ENCODE results near the gene MKNK1. TPM values are rescaled to one million over a fixed set of nuclear protein-coding genes. Genes with fewer than 3 reads are reported as not detected.

Gene MKNK1
- total RNA-seq, 1 experiment from 2014 or later: 103 TPM

DNA sequence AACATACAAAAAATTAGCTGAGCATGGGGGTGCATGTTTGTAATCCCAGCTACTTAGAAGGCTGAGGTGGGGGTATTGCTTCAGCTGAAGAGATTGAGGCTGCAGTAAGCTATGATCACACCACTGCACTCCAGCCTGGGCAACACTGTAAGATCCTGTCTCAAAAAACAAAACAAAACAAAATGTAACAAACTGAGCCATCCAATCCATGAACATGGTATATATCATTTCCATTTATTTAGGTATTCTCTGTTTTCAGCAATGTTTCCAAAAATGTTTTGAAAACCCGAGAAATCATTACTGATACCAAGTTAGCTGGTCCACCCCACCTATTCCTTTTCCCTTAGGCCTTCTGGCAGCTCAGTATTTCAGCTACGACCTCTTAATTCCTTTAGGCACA is 45.7 kb upstream of the MKNK1 start:
- H3K79me2 ChIP-seq (ENCODE audit: low read depth): no peaks in the 10 kb centered on the region
- H3K27ac ChIP-seq: no peak overlapping the region
- POLR2A ChIA-PET (ENCODE audit: unreplicated experiment): no interaction called here
- H3K9me2 ChIP-seq (ENCODE audit: insufficient read depth): no peaks in the 10 kb centered on the region
- no TSS peak for BruUV-seq (replicated peaks)
- DNase-seq: no peak
- H4K20me1 ChIP-seq (ENCODE audit: insufficient read depth): no peaks in the 10 kb centered on the region
- no peak overlapping the region for H2AFZ ChIP-seq
- CTCF ChIA-PET: no interaction called here
- no peaks in the 10 kb centered on the region for H3K9me3 ChIP-seq (ENCODE audit: insufficient read depth, low read depth)
- no peak overlapping the region for H3K4me3 ChIP-seq
- no peaks in the 10 kb centered on the region for H3K27me3 ChIP-seq (ENCODE audit: insufficient read depth, low read depth)
- peaks cover 2% of the 10 kb centered on the region; the same call in 1 of the 2 replicates for H3K36me3 ChIP-seq (ENCODE audit: low read depth)
- TF ChIP-seq EZH2 (IDR thresholded peaks at IDR 0.05; ENCODE audit: low read depth): no peak
- 0 out of 2 replicates have a peak, but pooled peaks cover 11% of the 10 kb centered on the region for H3F3A ChIP-seq (ENCODE audit: insufficient read depth, low read depth)
- no peak overlapping the region for H3K4me2 ChIP-seq
- intact Hi-C loops (cut with micrococcal nuclease; ENCODE audit: unreplicated experiment): no loop called here
- 0 out of 2 replicates have a peak, but pooled peaks cover 4% of the 10 kb centered on the region for H3K4me1 ChIP-seq (replicated peaks; ENCODE audit: insufficient read depth)

DNA sequence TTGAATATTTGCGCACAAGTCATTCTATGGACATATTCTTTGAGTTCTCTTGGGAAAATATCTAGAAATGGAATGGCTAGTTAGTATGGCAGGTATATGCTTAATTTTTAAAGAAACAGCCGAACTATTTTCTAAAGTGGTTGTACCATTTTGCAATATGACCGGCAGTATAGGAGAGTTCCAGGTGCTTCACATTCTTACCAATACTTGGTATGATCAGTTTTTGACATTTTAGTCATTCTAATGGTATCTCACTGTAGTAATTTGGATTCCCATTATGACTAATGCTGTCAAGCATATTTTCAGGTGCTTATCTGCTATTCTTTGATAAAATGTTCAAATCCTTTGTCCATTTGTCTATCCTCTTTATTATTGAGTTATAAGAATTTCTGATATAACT is 43.5 kb upstream of the MKNK1 start:
- Histone ChIP-seq H3K27me3 (ENCODE audit: insufficient read depth, low read depth) (no peaks in the 10 kb centered on the region), H3K4me2 (no peak overlapping the region), H2AFZ (no peak overlapping the region), H3K4me1 (replicated peaks; ENCODE audit: insufficient read depth) (peaks cover 19% of the 10 kb centered on the region), H3K4me3 (no peak overlapping the region), H3K27ac (no peak overlapping the region), H3K36me3 (ENCODE audit: low read depth) (no peaks in the 10 kb centered on the region), H3F3A (ENCODE audit: insufficient read depth, low read depth) (peaks cover 20% of the 10 kb centered on the region), H3K9me3 (ENCODE audit: insufficient read depth, low read depth) (no peaks in the 10 kb centered on the region), H4K20me1 (ENCODE audit: insufficient read depth) (no peaks in the 10 kb centered on the region), H3K9me2 (ENCODE audit: insufficient read depth) (no peaks in the 10 kb centered on the region), H3K79me2 (ENCODE audit: low read depth) (no peaks in the 10 kb centered on the region)
- no TSS peak for BruUV-seq (replicated peaks)
- ChIA-PET POLR2A (ENCODE audit: unreplicated experiment) (no interaction called here), CTCF (interaction anchor here (0.6 kb wide), 1 partner anchor 24 kb away, joined by 4 read pairs; no protein-coding TSS in a partner anchor)
- DNase-seq: no peak
- TF ChIP-seq, protein P1, sequence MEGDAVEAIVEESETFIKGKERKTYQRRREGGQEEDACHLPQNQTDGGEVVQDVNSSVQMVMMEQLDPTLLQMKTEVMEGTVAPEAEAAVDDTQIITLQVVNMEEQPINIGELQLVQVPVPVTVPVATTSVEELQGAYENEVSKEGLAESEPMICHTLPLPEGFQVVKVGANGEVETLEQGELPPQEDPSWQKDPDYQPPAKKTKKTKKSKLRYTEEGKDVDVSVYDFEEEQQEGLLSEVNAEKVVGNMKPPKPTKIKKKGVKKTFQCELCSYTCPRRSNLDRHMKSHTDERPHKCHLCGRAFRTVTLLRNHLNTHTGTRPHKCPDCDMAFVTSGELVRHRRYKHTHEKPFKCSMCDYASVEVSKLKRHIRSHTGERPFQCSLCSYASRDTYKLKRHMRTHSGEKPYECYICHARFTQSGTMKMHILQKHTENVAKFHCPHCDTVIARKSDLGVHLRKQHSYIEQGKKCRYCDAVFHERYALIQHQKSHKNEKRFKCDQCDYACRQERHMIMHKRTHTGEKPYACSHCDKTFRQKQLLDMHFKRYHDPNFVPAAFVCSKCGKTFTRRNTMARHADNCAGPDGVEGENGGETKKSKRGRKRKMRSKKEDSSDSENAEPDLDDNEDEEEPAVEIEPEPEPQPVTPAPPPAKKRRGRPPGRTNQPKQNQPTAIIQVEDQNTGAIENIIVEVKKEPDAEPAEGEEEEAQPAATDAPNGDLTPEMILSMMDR (conservative IDR thresholded peaks at IDR 0.05): no peak
- intact Hi-C loops (cut with micrococcal nuclease; ENCODE audit: unreplicated experiment): no loop called here

DNA sequence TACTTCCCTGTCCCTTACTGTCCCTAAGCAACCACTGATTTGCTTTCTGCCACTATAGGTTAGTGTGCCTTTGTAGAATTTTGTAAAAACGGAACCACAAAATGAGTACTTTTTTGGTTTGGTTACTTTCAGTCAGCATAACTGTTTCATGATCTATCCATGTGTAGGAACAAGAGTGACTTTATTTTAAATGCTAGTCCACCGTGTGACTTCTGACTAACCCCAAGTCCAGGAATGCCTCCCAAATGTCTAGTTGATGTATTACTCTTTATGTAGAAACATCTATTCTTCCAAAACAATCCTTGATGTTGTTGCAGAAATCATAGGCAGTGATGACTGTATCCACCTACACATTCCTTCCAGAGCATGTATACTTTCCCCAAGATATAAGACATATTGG is 42.8 kb upstream of the MKNK1 start:
- H3K9me2 ChIP-seq (ENCODE audit: insufficient read depth): no peaks in the 10 kb centered on the region
- TF ChIP-seq, protein P1 (conservative IDR thresholded peaks at IDR 0.05): no peak
- no peak for TF ChIP-seq EZH2 (IDR thresholded peaks at IDR 0.05; ENCODE audit: low read depth)
- BruUV-seq (replicated peaks): no TSS peak
- no peaks in the 10 kb centered on the region for H3K79me2 ChIP-seq (ENCODE audit: low read depth)
- DNase-seq: no peak
- no peaks in the 10 kb centered on the region for H3K9me3 ChIP-seq (ENCODE audit: insufficient read depth, low read depth)
- no peak overlapping the region for H3K27ac ChIP-seq
- CTCF ChIA-PET: no interaction called here
- intact Hi-C loops (cut with micrococcal nuclease; ENCODE audit: unreplicated experiment): no loop called here
- H3K27me3 ChIP-seq (ENCODE audit: insufficient read depth, low read depth): no peaks in the 10 kb centered on the region
- peaks cover 17% of the 10 kb centered on the region for H3F3A ChIP-seq (ENCODE audit: insufficient read depth, low read depth)
- H3K4me3 ChIP-seq: no peak overlapping the region
- peaks cover 23% of the 10 kb centered on the region for H3K4me1 ChIP-seq (replicated peaks; ENCODE audit: insufficient read depth)
- H3K36me3 ChIP-seq (ENCODE audit: low read depth): peaks cover 3% of the 10 kb centered on the region; the same call in 1 of the 2 replicates
- H3K4me2 ChIP-seq: no peak overlapping the region
- no peaks in the 10 kb centered on the region for H4K20me1 ChIP-seq (ENCODE audit: insufficient read depth)
- H2AFZ ChIP-seq: no peak overlapping the region
- POLR2A ChIA-PET (ENCODE audit: unreplicated experiment): no interaction called here

DNA sequence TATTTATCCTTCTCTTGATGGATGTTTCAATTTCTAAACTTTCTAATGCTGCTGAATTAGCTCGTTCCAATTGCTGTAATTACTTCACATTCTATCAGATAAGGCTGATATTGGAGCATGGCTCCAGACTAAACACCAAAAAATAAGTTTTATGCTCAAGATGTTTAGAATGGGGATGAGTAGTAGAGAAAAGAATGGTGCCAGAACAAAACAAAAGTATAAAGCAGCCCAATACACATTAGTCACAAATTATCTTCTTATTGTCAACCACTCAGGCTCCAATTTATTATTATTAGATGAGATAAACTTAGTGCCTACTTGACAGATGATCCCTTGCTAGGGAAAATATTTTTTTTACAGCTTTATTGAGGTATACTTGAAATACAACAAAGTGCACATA is 42.3 kb upstream of the MKNK1 start:
- intact Hi-C loops (cut with micrococcal nuclease; ENCODE audit: unreplicated experiment): no loop called here
- H3K4me1 ChIP-seq (replicated peaks; ENCODE audit: insufficient read depth): peaks cover 23% of the 10 kb centered on the region
- no peak overlapping the region for H3K4me2 ChIP-seq
- no peaks in the 10 kb centered on the region for H3K9me3 ChIP-seq (ENCODE audit: insufficient read depth, low read depth)
- H3K4me3 ChIP-seq: no peak overlapping the region
- no TSS peak for BruUV-seq (replicated peaks)
- H2AFZ ChIP-seq: no peak overlapping the region
- ChIA-PET POLR2A (ENCODE audit: unreplicated experiment) (no interaction called here), CTCF (no interaction called here)
- DNase-seq: no peak
- H3K79me2 ChIP-seq (ENCODE audit: low read depth): no peaks in the 10 kb centered on the region
- TF ChIP-seq, protein P1 (conservative IDR thresholded peaks at IDR 0.05): no peak
- TF ChIP-seq EZH2 (IDR thresholded peaks at IDR 0.05; ENCODE audit: low read depth): no peak
- H3K36me3 ChIP-seq (ENCODE audit: low read depth): peaks cover 8% of the 10 kb centered on the region; the same call in 1 of the 2 replicates
- H3F3A ChIP-seq (ENCODE audit: insufficient read depth, low read depth): peaks cover 17% of the 10 kb centered on the region
- H4K20me1 ChIP-seq (ENCODE audit: insufficient read depth): no peaks in the 10 kb centered on the region
- no peaks in the 10 kb centered on the region for H3K9me2 ChIP-seq (ENCODE audit: insufficient read depth)
- H3K27me3 ChIP-seq (ENCODE audit: insufficient read depth, low read depth): no peaks in the 10 kb centered on the region
- H3K27ac ChIP-seq: no peak overlapping the region
